GM13977 (cell line): ENCODE results near the gene PTF1A.
"Not testable (repeated sequence)": the region's sequence is repeated elsewhere in the genome, so short reads cannot be mapped to it uniquely, and the experiment has no call there.

Experiments used
- DNase-seq: peaks from one replicate; pipeline ENCODE4 v3.0.0; 2012; ENCODE audit warnings: low spot score
- in situ Hi-C: fragments of 300-500 bp; cut with MboI; formaldehyde crosslinking; loops from one replicate; pipeline ENCODE4 v1.12.0; 2022; ENCODE audit warnings: low sequenced_read_pairs, low pct_unique_long_range_greater_than_20kb, mixed read lengths, inconsistent platforms; ENCODE audit not compliant: unreplicated experiment
- TF ChIP-seq, protein P1 (sequence below): IDR thresholded peaks from 2 replicates; pipeline ENCODE4 v1.5.1; 2012; ENCODE audit warnings: mild to moderate bottlenecking, control low read depth; ENCODE audit not compliant: insufficient read depth; ENCODE audit errors: extremely low read depth, missing control alignments

Gene PTF1A

DNA sequence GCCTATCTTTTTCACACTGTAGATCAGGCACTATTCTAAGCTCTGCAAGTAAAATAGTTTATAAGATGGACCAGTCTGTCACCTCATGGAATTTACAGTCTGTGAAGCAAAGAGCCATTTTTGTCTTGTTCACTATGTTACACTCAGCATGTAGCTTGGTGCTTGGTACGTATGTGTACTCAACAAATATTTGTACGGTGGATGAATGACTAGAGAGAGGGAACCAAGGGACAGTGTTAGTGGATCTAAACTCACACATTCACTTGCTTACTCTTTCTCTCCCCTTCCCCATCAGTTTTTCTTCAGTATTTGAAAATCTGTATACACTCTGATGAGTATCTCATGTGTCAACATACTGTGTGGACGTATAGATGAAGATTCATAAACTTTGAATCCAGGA, 45.9 kb downstream of the PTF1A start:
- in situ Hi-C loops, result no loop called here
- TF ChIP-seq, protein P1, sequence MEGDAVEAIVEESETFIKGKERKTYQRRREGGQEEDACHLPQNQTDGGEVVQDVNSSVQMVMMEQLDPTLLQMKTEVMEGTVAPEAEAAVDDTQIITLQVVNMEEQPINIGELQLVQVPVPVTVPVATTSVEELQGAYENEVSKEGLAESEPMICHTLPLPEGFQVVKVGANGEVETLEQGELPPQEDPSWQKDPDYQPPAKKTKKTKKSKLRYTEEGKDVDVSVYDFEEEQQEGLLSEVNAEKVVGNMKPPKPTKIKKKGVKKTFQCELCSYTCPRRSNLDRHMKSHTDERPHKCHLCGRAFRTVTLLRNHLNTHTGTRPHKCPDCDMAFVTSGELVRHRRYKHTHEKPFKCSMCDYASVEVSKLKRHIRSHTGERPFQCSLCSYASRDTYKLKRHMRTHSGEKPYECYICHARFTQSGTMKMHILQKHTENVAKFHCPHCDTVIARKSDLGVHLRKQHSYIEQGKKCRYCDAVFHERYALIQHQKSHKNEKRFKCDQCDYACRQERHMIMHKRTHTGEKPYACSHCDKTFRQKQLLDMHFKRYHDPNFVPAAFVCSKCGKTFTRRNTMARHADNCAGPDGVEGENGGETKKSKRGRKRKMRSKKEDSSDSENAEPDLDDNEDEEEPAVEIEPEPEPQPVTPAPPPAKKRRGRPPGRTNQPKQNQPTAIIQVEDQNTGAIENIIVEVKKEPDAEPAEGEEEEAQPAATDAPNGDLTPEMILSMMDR, result no peak
- DNase-seq, result no peak

DNA sequence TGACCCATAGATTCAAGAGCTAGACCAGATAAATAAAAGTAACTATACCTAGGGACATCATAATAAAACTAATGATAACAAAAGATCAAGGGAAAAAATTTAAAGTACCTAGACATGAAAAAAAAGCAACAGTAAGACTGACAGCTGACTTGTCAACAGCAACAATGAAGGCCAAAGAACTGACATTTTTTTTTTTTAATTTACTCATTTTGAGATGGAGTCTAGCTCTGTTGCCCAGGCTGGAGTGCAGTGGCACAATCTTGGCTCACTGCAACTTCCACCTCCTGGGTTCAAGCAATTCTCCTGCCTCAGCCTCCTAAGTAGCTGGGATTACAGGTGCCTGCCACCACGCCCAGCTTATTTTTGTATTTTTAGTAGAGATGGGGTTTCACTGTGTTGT, 49.7 kb downstream of the PTF1A start:
- in situ Hi-C loops, DNase-seq: not testable (repeated sequence)
